GM12878 (cell line): Measurements from ENCODE around the gene DAB2IP. TPM values are rescaled to one million over a fixed set of nuclear protein-coding genes. Genes with fewer than 3 reads are reported as not detected.

Experiments used
- ATAC-seq: fragments of 200-7000 bp; cut with Tn5 transposase; 3 replicates; pipeline ENCODE4 v1.9.1; 2020; ENCODE audit warnings: mild to moderate bottlenecking, moderate library complexity
- BruUV-seq: library from RNA; stranded (reverse); fragments of 400-500 nt; replicated peaks from 2 replicates; lab custom pipeline; 2021; lab: Mats Ljungman, UMichigan
- CTCF ChIA-PET: fragments of 300-600 bp; sonication (Branson Sonifier 250); formaldehyde crosslinking; extraction: SDS; loops from one replicate; lab custom pipeline; 2021; ENCODE audit warnings: inconsistent platforms; lab: Yijun Ruan, JAX
- POLR2A ChIA-PET: fragments of 350-600 bp; formaldehyde crosslinking; extraction: SDS; loops from one replicate; lab custom pipeline; 2021; ENCODE audit warnings: inconsistent platforms; lab: Charles Lee
- RAD21 ChIA-PET: fragments of 300-600 bp; sonication (Branson Sonifier 250); formaldehyde crosslinking; loops from one replicate; lab custom pipeline; 2023; ENCODE audit warnings: antibody characterized with exemption; ENCODE audit not compliant: unreplicated experiment; lab: Charles Lee
- SMC1A ChIA-PET: fragments of 300-600 bp; sonication (Branson Sonifier 250); formaldehyde crosslinking; loops from one replicate; lab custom pipeline; 2023; ENCODE audit not compliant: unreplicated experiment, uncharacterized antibody; lab: Charles Lee
- DNase-seq: peaks from one replicate; pipeline ENCODE4 v3.0.0-alpha.2; 2011; ENCODE audit warnings: low read depth, low spot score
- FAIRE-seq: peaks from 3 replicates; lab custom pipeline; 2011; peaks lifted over from hg19 to GRCh38; lab: Jason Lieb, UNC
- H2AFZ ChIP-seq: 2 replicates; pipeline ENCODE4 v1.6.0; 2011; ENCODE audit warnings: low read depth, low read length, control low read depth; ENCODE audit not compliant: control insufficient read depth
- H3K27ac ChIP-seq: 2 replicates; pipeline ENCODE4 v1.5.1; 2011; ENCODE audit warnings: control low read depth; ENCODE audit not compliant: control insufficient read depth, insufficient read depth
- H3K27me3 ChIP-seq, 2 experiments: replicated peaks in 1 of 2; 2 replicates each; pipeline versions ENCODE4 v1.6.0 to v1.6.1; 2011; ENCODE audit warnings: low read length in 1 of 2; ENCODE audit not compliant: control insufficient read depth in 2 of 2, insufficient read depth in 2 of 2
- H3K36me3 ChIP-seq, 2 experiments: 2 replicates each; pipeline ENCODE4 v1.5.1; 2011; ENCODE audit warnings: low read length in 1 of 2; ENCODE audit not compliant: control insufficient read depth in 2 of 2, insufficient read depth in 2 of 2
- H3K4me1 ChIP-seq: 2 replicates; pipeline ENCODE4 v1.6.1; 2011; ENCODE audit warnings: mild to moderate bottlenecking, low read length, moderate library complexity, mixed read lengths; ENCODE audit not compliant: control insufficient read depth, insufficient read depth
- H3K4me2 ChIP-seq: 2 replicates; pipeline ENCODE4 v1.6.0; 2011; ENCODE audit warnings: control low read depth; ENCODE audit not compliant: control insufficient read depth, insufficient read depth
- H3K4me3 ChIP-seq: fragments of 200-600 bp; sonication (generic); 2 replicates; pipeline ENCODE4 v1.5.1; 2016
- H3K79me2 ChIP-seq: 2 replicates; pipeline ENCODE4 v1.6.0; 2011; ENCODE audit warnings: low read length; ENCODE audit not compliant: control insufficient read depth, insufficient read depth
- H3K9ac ChIP-seq: 2 replicates; pipeline ENCODE4 v1.8.0; 2011; ENCODE audit warnings: low read length, control low read depth, mixed read lengths; ENCODE audit not compliant: control insufficient read depth, insufficient read depth
- H3K9me3 ChIP-seq: replicated peaks from 3 replicates; pipeline ENCODE4 v1.5.1; 2011; ENCODE audit warnings: mild to moderate bottlenecking, low read length; ENCODE audit not compliant: control insufficient read depth, insufficient read depth
- H4K20me1 ChIP-seq: 2 replicates; pipeline ENCODE4 v1.6.0; 2011; ENCODE audit not compliant: control insufficient read depth, insufficient read depth
- CHD1 ChIP-seq: IDR thresholded peaks from 2 replicates; pipeline ENCODE4 v1.6.1; 2012; ENCODE audit warnings: low read depth, low read length, improper control_type of control experiment
- IRF4 ChIP-seq: IDR thresholded peaks from 2 replicates; pipeline ENCODE4 v1.6.1; 2011; ENCODE audit warnings: low read depth, low read length
- SP1 ChIP-seq: IDR thresholded peaks from one replicate; pipeline ENCODE4 v1.6.1; 2011; ENCODE audit warnings: low read depth, low read length
- SUZ12 ChIP-seq: fragments of 200-600 bp; sonication (generic); IDR thresholded peaks from one replicate; pipeline ENCODE4 v1.6.1; 2018; ENCODE audit warnings: antibody characterized with exemption, mild to moderate bottlenecking; ENCODE audit not compliant: unreplicated experiment
- WGBS: methylation state at CpG from one replicate; pipeline ENCODE4 v1.1.6; 2016; ENCODE audit warnings: low lambda C conversion rate; ENCODE audit not compliant: insufficient replicate concordance, insufficient coverage; ENCODE audit errors: missing lambda C conversion rate; 5-methylcytosine and 5-hydroxymethylcytosine counted together
- in situ Hi-C: fragments of 300-500 bp; cut with MboI; formaldehyde crosslinking; loops from 9 replicates; pipeline ENCODE4 v1.14.3; 2018; ENCODE audit warnings: mixed read lengths
- intact Hi-C: fragments of 100-400 bp; cut with micrococcal nuclease; formaldehyde crosslinking; loops from one replicate; pipeline ENCODE4 v1.14.2; 2022; ENCODE audit not compliant: unreplicated experiment
- polyA plus RNA-seq, 11 experiments: library from polyadenylated mRNA; depleted of rRNA in 4 of 11; unstranded in 6 of 11; stranded (reverse) in 5 of 11; fragments of >200 nt; fragmentation: Nextera tagmentation in 4 of 11; fragmentation: Illumina TruSeq in 1 of 11; extraction: Ambion mirVana in 4 of 11; extraction: Trizol in 1 of 11; gene quantifications; 1 replicate in 1 of 11; 2 replicates in 10 of 11; pipeline versions ENCODE4 v1.2.1 to v1.2.3, GENCODE V29; 2011 to 2016; ENCODE audit warnings: inconsistent platforms in 2 of 11, missing spikeins in 2 of 11, low read depth in 1 of 11
- total RNA-seq, 4 experiments: library from RNA; depleted of rRNA in 3 of 4; stranded (reverse); fragments of >200 nt in 3 of 4; fragmentation: Illumina TruSeq in 1 of 4; extraction: Trizol in 1 of 4; gene quantifications; 2 replicates each; pipeline versions ENCODE4 v1.2.1 to v1.2.3, GENCODE V29; 2013 to 2021
- TF ChIP-seq, protein P1 (sequence below): fragments of 450-650 bp; IDR thresholded peaks from 2 replicates; pipeline ENCODE4 v1.6.1; 2017; ENCODE audit warnings: low read depth, mild to moderate bottlenecking, moderate library complexity

Gene DAB2IP
- total and polyA plus RNA-seq, 10 of the 15 experiments (the other 5 are each of a cell fraction or from before 2014, with no cell fraction given): 0.03 to 0.38 (median 0.14) TPM; not detected in 6

DNA sequence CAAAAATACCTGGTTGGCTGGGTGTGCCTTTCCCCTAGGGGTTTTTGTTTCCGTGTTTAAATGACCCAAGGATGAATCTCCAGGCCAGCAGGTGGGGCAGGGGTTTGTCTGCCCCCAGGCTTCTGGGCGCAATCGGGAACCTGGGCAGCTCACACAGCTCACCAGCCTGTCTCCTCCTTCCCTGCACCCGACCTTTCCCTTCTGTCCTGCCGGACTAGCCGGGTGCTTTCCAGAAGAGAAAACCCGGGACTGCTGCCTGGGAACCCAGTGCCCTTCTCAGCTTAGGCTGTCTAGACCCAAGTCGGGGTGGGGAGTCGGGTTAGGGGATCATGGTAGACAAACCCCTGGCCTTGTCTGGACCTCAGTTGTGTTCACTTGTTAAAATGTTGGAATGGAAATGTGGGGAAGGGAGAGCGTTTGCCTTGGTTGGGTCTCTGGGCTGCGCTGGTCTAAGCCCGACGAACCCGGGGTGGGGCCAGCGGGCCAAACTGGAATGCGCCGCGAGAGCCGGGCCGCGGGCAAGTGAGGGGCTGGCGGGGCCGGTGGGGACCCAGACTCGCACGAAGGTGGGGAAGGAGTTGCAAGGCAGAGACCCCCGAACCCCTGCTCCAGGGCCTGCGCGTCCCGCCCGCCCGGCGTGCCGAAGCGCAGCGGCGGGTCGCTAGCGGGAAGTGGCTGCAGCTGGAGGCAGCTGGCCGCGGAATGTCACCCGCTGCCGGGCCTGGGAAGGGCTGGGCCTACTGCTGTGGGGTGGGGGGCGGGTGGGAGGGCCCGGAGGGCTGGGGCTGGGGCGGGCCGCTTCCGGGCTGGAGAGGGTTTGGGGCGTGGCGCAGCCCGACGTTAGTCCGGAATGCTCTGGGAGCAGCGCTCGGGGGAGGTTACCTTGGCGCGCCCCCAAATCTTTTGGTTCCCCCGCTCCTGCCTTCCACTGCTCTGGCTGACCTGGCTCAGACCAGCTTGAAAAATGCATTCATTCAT, 84.6 kb downstream of the DAB2IP start:
- H3K36me3 ChIP-seq: no peaks in the 10 kb centered on the region
- H3K27me3 ChIP-seq: peaks cover 7 to 9% of the 10 kb centered on the region in 2 experiments; a peak in 3 of 4 replicates
- H3K4me1 ChIP-seq: peaks cover 3% of the 10 kb centered on the region
- no peak overlapping the region for H3K27ac ChIP-seq
- in situ Hi-C loops (no loop called here), intact Hi-C loops (no loop called here)
- no peak overlapping the region for H2AFZ ChIP-seq
- ChIA-PET POLR2A (no interaction called here), RAD21 (no interaction called here)
- H3K9me3 ChIP-seq: no peaks in the 10 kb centered on the region
- FAIRE-seq: no peak
- TF ChIP-seq SUZ12: peak; percentile 58
- TF ChIP-seq IRF4: no peak
- TF ChIP-seq, all 136 proteins: peak for 1
- Histone ChIP-seq H3K9ac (no peak overlapping the region), H3K79me2 (no peaks in the 10 kb centered on the region), H4K20me1 (no peaks in the 10 kb centered on the region; the same call in 1 of the 2 replicates), H3K4me3 (no peak overlapping the region), H3K4me2 (no peak overlapping the region)
- SMC1A ChIA-PET: interaction anchor here (0.9 kb wide), 1 partner anchor 52 kb away, joined by 3 read pairs; no protein-coding TSS in a partner anchor
- no peak for DNase-seq
- CTCF ChIA-PET: no interaction called here
- ATAC-seq: no peak
- 27% methylated on average over 45 of the region's 57 CpGs for WGBS
- no TSS peak for BruUV-seq

DNA sequence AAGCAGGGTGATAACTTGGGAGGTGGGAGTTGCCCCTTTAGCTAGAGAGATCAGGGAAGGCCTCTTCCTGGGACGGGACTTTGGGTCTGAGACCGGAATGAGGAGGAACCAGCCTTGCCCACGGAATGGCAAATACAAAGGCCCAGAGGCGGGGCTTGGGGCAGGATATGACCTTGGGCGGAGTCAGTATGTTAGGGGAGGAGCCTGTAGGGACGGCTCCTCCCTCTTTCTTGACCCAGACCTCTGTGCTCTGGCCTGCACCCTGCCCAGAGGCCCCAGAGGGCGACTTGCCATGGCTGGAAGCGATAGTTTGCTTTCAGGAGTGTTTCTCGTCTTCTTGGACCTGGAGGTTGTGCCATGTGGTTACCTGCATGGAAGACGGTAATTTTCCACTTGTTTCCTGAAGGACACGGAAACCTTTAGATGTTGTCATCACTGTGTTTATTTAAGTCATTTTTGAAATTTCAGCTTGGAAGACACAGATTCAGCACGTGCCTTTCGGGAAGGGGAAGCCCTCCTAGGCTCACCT, 85.6 kb downstream of the DAB2IP start:
- no peaks in the 10 kb centered on the region; the same call in 1 of the 2 replicates for H4K20me1 ChIP-seq
- no peaks in the 10 kb centered on the region for H3K79me2 ChIP-seq
- FAIRE-seq (no peak), DNase-seq (no peak), ATAC-seq (no peak)
- intact Hi-C loops (no loop called here), in situ Hi-C loops (no loop called here)
- ChIA-PET SMC1A (no interaction called here), RAD21 (no interaction called here), CTCF (no interaction called here), POLR2A (no interaction called here)
- peaks cover 7 to 9% of the 10 kb centered on the region in 2 experiments; a peak in 3 of 4 replicates for H3K27me3 ChIP-seq
- H3K4me2 ChIP-seq: no peak overlapping the region
- no peak overlapping the region for H3K9ac ChIP-seq
- peaks cover 11% of the 10 kb centered on the region for H3K4me1 ChIP-seq
- TF ChIP-seq CHD1: no peak
- no peak for TF ChIP-seq SP1
- TF ChIP-seq, protein P1, sequence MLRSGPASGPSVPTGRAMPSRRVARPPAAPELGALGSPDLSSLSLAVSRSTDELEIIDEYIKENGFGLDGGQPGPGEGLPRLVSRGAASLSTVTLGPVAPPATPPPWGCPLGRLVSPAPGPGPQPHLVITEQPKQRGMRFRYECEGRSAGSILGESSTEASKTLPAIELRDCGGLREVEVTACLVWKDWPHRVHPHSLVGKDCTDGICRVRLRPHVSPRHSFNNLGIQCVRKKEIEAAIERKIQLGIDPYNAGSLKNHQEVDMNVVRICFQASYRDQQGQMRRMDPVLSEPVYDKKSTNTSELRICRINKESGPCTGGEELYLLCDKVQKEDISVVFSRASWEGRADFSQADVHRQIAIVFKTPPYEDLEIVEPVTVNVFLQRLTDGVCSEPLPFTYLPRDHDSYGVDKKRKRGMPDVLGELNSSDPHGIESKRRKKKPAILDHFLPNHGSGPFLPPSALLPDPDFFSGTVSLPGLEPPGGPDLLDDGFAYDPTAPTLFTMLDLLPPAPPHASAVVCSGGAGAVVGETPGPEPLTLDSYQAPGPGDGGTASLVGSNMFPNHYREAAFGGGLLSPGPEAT: no peak
- H2AFZ ChIP-seq: no peak overlapping the region
- 61% methylated on average over 13 of the region's 13 CpGs for WGBS
- no peak overlapping the region for H3K4me3 ChIP-seq
- H3K36me3 ChIP-seq: no peaks in the 10 kb centered on the region
- H3K27ac ChIP-seq: no peak overlapping the region
- BruUV-seq: no TSS peak
- no peaks in the 10 kb centered on the region for H3K9me3 ChIP-seq
